Tibial artery (tissue), 4 donors: Measurements from ENCODE around the gene SLC17A4.
"Not testable (repeated sequence)": the region's sequence is repeated elsewhere in the genome, so short reads cannot be mapped to it uniquely, and the experiment has no call there.

ENCODE experiments used
- DNase-seq, 2 donors: peaks; one replicate each; pipeline ENCODE4 v3.0.0-alpha.2; 2019
- H3K27ac ChIP-seq, 2 donors: fragments of 200-600 bp; sonication (generic) in 1 of 2; 1 replicate in 1 of 2; 2 replicates in 1 of 2; pipeline ENCODE4 v1.5.1; 2018 to 2019; ENCODE audit warnings: mild to moderate bottlenecking in 1 of 2
- H3K27me3 ChIP-seq, 2 donors: fragments of 200-600 bp; sonication (generic) in 1 of 2; one replicate each; pipeline versions ENCODE4 v1.5.1 to v1.6.0; 2016 to 2019
- H3K36me3 ChIP-seq, 3 donors: fragments of 200-600 bp; sonication (generic) in 2 of 3; one replicate each; pipeline ENCODE4 v1.5.1; 2016 to 2019; ENCODE audit warnings: mild to moderate bottlenecking in 2 of 3
- H3K4me1 ChIP-seq, 4 donors: fragments of 200-600 bp; sonication (generic) in 2 of 4; 1 replicate in 3 of 4; 2 replicates in 1 of 4; pipeline ENCODE4 v1.5.1; 2016 to 2019
- H3K4me3 ChIP-seq, 2 donors: fragments of 200-600 bp; sonication (generic) in 1 of 2; 1 replicate in 1 of 2; 2 replicates in 1 of 2; pipeline ENCODE4 v1.5.1; 2018 to 2019; ENCODE audit warnings: mild to moderate bottlenecking in 2 of 2
- H3K9me3 ChIP-seq, 3 donors: fragments of 200-600 bp; sonication (generic) in 1 of 3; one replicate each; pipeline ENCODE4 v1.5.1; 2016 to 2019
- intact Hi-C: fragments of 100-400 bp; cut with DNase I; formaldehyde crosslinking; loops from one replicate; pipeline ENCODE4 v1.15.0; 2023; ENCODE audit warnings: low total_unique reads
- TF ChIP-seq, protein P1 (sequence below), 2 experiments: fragments of 200-600 bp in 1 of 2; fragments of 450-650 bp in 1 of 2; IDR thresholded peaks; one replicate each; pipeline ENCODE4 v1.5.1; 2017 to 2019; ENCODE audit warnings: antibody characterized with exemption in 2 of 2, mild to moderate bottlenecking in 1 of 2, moderate library complexity in 1 of 2

Gene SLC17A4

DNA sequence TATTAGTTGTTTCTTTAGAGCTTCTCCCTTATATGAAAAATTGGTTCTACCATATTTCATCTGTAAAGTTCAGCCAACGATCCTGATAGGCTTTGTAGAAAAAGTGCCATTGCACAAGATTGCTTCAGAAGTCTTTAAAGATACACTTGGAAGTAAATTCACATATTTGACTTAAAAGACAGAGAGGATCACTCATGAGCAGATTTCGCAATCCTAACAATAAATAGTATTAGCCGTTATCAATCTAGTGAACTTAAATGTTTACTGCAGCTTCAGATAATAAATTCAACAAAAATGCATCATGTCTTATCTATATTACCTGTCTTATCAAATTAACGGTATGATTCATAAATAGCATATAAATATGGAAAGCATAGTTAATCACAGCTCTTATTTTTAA, 8.7 kb upstream of the SLC17A4 start:
- Histone ChIP-seq H3K27me3 (no peaks in the 10 kb centered on the region), H3K27ac (no peak overlapping the region), H3K36me3 (no peaks in the 10 kb centered on the region), H3K4me3 (no peak overlapping the region), H3K9me3 (no peaks in the 10 kb centered on the region), H3K4me1 (no peaks in the 10 kb centered on the region)
- TF ChIP-seq, protein P1, sequence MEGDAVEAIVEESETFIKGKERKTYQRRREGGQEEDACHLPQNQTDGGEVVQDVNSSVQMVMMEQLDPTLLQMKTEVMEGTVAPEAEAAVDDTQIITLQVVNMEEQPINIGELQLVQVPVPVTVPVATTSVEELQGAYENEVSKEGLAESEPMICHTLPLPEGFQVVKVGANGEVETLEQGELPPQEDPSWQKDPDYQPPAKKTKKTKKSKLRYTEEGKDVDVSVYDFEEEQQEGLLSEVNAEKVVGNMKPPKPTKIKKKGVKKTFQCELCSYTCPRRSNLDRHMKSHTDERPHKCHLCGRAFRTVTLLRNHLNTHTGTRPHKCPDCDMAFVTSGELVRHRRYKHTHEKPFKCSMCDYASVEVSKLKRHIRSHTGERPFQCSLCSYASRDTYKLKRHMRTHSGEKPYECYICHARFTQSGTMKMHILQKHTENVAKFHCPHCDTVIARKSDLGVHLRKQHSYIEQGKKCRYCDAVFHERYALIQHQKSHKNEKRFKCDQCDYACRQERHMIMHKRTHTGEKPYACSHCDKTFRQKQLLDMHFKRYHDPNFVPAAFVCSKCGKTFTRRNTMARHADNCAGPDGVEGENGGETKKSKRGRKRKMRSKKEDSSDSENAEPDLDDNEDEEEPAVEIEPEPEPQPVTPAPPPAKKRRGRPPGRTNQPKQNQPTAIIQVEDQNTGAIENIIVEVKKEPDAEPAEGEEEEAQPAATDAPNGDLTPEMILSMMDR (IDR thresholded peaks at IDR 0.05), result no peak
- DNase-seq, result no peak
- intact Hi-C loops, result no loop called here

DNA sequence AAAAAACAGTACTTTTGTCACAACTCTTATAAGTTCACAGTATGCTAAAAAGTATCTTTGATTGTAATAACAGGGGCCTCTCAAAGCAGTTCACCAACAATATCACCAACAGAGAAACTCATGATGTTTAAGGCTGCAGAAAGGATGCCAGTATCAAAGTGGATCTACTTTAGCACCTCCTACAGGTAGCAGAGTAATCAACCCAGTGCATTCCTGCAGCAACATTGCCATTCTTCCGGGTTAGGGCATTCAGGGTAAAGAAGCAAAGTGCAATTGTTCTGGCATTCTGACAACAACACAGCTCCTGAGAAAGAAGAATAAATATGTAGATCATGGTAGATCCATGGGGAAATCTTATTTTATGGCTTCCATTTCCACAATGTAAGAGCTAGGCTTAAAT, 7.6 kb upstream of the SLC17A4 start:
- DNase-seq, result no peak
- Histone ChIP-seq H3K36me3 (no peaks in the 10 kb centered on the region), H3K4me1 (no peaks in the 10 kb centered on the region), H3K27ac (no peak overlapping the region), H3K9me3 (no peaks in the 10 kb centered on the region), H3K27me3 (no peaks in the 10 kb centered on the region), H3K4me3 (no peak overlapping the region)
- intact Hi-C loops, result no loop called here
- TF ChIP-seq, protein P1 (IDR thresholded peaks at IDR 0.05), result no peak

DNA sequence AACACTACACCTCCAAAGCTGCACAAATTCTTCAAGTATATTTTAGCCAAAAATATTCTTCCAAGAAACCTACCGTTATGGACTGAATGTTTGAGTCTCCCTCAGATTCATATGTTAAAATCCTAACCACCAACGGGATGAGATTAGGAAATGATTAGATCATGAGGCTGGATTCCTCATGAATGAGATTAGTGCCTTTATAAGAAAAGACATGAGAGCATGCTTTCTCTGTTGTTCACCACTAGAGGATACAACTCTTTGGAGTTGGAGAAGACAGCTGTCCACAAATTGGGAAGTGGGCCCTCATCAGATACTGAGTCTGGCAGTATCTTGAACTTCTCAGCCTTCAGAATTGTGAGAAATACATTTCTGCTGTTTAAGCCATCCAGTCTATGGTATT, 7.1 kb upstream of the SLC17A4 start:
- Histone ChIP-seq H3K9me3 (no peaks in the 10 kb centered on the region), H3K4me3 (no peak overlapping the region), H3K27me3 (no peaks in the 10 kb centered on the region), H3K4me1 (no peaks in the 10 kb centered on the region), H3K36me3 (no peaks in the 10 kb centered on the region), H3K27ac (no peak overlapping the region)
- TF ChIP-seq, protein P1 (IDR thresholded peaks at IDR 0.05), result no peak
- no peak for DNase-seq
- intact Hi-C loops, result no loop called here

DNA sequence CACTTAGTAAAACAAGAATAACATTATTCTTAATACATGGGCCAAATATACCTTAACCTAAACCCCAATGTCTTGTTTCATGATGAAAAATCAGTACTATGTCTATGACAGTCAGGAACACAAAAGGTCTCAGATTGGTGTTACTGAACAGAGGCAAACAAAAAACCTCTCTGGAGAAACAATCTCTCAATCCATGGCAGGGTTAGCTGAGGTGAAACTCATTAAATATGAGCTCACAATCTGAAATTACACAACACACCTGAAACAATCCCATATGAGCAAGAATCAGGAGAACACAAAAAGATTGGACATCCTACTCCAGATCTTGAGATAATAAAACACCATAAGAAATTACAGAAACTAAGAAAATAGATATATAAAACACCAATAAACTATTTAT, 6.5 kb upstream of the SLC17A4 start:
- TF ChIP-seq, protein P1 (IDR thresholded peaks at IDR 0.05), result no peak
- H3K4me3 ChIP-seq, result no peak overlapping the region

DNA sequence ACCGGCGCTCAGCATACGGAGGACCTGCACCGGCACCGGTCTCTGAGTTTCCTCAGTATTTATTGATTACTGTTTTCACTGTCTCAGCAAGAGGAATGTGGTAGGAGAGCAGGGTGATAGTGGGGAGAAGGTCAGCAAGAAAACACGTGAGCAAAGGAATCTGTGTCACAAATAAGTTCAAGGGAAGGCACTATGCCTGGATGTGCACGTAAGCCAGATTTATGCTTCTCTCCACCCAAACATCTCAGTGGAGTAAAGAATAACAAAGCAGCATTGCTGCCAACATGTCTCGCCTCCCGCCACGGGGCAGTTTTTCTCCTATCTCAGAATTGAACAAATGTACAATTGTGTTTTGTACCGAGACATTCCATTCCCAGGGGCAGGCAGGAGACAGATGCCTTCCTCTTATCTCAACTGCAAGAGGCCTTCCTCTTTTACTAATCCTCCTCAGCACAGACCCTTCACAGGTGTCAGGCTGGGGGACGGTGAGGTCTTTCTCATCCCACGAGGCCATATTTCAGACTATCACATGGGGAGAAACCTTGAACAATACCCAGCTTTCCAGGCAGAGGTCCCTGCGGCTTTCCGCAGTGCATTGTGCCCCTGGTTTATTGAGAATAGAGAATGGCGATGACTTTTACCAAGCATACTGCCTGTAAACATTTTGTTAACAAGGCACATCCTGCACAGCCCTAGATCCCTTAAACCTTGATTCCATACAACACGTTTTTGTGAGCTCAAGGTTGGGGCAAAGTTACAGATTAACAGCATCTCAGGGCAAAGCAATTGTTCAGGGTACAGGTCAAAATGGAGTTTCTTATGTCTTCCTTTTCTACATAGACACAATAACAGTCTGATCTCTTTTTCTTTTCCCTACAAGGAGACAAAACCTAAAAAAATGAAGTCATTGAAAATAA, 5.7 kb upstream of the SLC17A4 start:
- H3K9me3 ChIP-seq, H3K4me3 ChIP-seq, intact Hi-C loops, H3K4me1 ChIP-seq, H3K36me3 ChIP-seq, H3K27me3 ChIP-seq, H3K27ac ChIP-seq, DNase-seq: not testable (repeated sequence)

More for the DNA sequence above, 6.5 kb upstream of the SLC17A4 start:
- no peak overlapping the region for H3K27ac ChIP-seq
- H3K36me3 ChIP-seq, result no peaks in the 10 kb centered on the region
- H3K9me3 ChIP-seq, result no peaks in the 10 kb centered on the region
- H3K4me1 ChIP-seq, result no peaks in the 10 kb centered on the region
- H3K27me3 ChIP-seq, result no peaks in the 10 kb centered on the region
- intact Hi-C loops, result no loop called here
- no peak for DNase-seq

DNA sequence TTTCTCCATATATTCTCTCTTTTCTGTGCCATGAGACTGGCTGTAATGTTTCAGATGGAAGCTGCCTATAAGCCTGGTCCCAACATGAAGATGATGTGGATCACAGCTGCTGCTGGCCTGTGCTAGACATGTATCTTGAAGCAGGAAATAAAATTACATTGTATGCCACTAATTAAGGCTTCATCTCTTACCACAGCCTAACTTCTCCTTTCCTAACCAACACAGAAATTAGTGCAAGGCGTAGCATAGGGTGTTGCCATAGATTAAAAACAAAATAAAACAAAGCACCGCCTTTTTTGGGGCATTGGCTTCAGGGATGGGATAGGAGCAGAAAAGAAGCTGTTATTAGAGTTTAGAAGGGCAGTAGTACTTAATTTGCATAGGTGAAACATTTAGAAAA, 4.7 kb upstream of the SLC17A4 start:
- TF ChIP-seq, protein P1 (IDR thresholded peaks at IDR 0.05), result no peak
- no peaks in the 10 kb centered on the region for H3K36me3 ChIP-seq
- H3K4me3 ChIP-seq, result no peak overlapping the region
- no peaks in the 10 kb centered on the region for H3K27me3 ChIP-seq
- no peaks in the 10 kb centered on the region for H3K9me3 ChIP-seq
- H3K27ac ChIP-seq, result no peak overlapping the region
- no peak for DNase-seq
- no peaks in the 10 kb centered on the region for H3K4me1 ChIP-seq
- intact Hi-C loops, result no loop called here
